Right lobe of liver (tissue), 4 donors: ENCODE results near the gene SAXO2.

Source experiments
- CTCF ChIP-seq, 4 donors: fragments of 200-600 bp in 3 of 4; fragments of 450-650 bp in 1 of 4; IDR thresholded peaks; one replicate each; pipeline versions ENCODE4 v1.5.1 to v1.8.0; 2016 to 2022; ENCODE audit warnings: antibody characterized with exemption in 4 of 4, mild to moderate bottlenecking in 2 of 4
- POLR2A ChIP-seq: fragments of 450-650 bp; IDR thresholded peaks from one replicate; pipeline ENCODE4 v1.6.1; 2017; ENCODE audit warnings: antibody characterized with exemption, mild to moderate bottlenecking
- donor health status: DM: no; HTN: no; CAD: no.
- donor health status: DM: no; HTN: no; CAD: no.
- donor health status: DM: no; HTN: yes; CAD: no.

GRCh38 chr15:82306791-82307713 is 44.4 kb downstream of the SAXO2 start:
- TF ChIP-seq CTCF (IDR thresholded peaks at IDR 0.05) (no peak), POLR2A (no peak)
